HG03575 (cell line): ENCODE results near the gene IARS1.
A peak's percentile ranks its signal among the peaks of the same experiment; 100 is the strongest.

ENCODE experiments used
- ATAC-seq: cut with Tn5 transposase; IDR thresholded peaks from one replicate; pipeline ENCODE4 v1.9.1; 2021; ENCODE audit not compliant: unreplicated experiment, insufficient number of reproducible peaks, low FRiP score; ENCODE audit errors: extremely low read depth

IARS1 gene

DNA sequence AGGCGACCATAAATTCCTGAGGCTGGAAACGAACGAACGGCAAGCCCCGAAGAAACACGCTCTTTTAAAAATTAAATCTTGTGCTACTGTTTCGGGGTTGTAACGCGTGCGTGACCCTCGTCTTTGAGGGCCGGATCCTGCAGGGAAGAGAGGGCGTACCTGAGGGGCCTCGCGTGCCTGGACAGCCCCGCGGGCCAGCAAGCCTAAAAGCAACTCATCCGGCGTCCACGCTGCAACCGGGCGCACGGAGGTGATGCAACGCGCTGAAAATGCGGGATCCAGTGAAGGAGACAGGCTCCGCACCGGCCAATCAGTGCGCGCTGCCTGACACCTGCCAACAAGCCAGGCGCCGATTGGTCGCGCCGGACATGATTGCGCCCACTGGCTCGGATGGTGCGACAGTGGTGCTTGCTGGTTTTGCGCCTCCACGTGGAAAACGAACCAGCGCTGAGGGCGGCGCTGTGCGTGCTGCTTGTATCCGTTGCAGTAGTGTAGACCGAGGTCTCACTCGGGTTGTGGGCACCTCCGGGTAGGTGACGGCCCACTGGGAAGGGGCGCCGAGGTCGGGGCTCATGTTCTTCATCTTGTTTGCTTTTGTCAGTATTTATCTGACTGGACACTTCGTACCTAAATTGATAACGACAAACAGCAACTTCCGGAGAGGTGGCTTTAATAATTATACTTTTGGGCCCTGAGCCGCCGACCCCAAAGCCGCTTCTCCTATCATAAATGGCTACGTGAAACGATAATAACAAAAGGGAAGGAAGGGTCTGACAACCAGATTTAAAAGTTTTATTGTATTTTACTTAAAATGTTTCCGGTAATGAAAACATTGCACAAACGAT is at the start of gene IARS1:
Gene IARS1, minus strand, starts transcription at position 246 of the 845 bp plus-strand sequence. CDS start 4,278 bp downstream, outside the sequence.
- peak; percentile 81 for ATAC-seq

DNA sequence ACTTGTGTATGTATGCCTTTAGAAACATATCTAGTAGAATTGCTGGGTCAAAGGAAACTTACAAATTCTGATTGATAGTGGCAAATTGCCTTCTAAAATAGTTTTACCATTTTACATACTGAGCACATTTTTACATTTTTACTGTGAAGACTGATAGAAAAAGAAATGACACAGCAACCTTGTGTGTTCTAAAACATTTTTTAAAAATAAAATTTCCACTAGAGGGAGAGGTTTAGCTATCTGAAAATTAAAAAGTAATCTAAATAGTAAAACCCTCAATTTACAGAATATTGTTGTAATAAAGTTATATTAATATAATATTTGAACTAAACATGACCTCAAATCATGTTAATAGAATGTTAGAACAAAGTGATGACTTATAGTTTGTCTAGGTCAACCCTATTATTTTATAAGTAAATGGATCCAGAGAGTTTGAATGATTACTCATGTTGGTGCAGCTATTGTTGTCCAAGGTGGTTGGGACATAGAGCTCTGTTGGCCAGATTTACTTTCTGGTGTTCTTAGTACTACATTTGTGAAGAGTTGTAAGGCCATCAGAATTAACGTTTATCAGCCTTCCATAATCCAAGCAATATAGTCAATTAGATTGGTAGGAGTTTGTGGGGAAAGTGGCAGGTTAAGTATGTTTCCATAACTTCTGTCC is 49.5 kb upstream of the IARS1 start:
- no peak for ATAC-seq

- no peak for ATAC-seq
Measured at GRCh38 chr9:92341578-92341977, 48.1 kb upstream of the IARS1 start.

- no peak for ATAC-seq
Measured at GRCh38 chr9:92333282-92333634, 39.8 kb upstream of the IARS1 start.

- ATAC-seq, result no peak
Measured at GRCh38 chr9:92332577-92333281, 39.2 kb upstream of the IARS1 start.

GRCh38 chr9:92328225-92328624 is 34.7 kb upstream of the IARS1 start:
- ATAC-seq, result no peak

DNA sequence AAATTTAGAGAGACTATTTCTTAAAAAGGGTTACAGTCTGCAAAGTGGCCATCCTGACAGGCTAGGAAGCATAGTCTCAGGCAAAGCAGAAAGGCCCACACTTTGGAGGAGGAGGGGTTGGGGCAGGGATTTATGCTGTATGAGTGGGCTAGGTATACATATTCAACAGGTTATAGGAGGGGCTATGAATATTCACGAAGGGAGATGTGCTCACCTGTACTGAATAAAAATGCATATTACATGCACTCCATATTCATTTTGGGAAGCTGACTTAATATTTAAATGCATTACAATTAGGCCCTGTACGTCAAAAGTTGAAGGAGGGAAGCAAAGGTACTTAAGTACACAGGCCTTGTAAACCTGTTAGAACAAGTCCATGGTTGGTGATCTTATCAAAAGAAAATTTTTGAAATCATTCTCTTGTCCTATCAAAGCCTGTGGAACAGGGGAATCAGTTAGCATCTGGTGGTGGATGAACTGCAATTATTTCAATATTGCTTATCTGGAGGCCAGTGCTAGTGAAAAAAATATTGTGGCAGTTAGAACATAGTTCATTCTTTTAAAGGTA is 33.9 kb upstream of the IARS1 start:
- no peak for ATAC-seq

DNA sequence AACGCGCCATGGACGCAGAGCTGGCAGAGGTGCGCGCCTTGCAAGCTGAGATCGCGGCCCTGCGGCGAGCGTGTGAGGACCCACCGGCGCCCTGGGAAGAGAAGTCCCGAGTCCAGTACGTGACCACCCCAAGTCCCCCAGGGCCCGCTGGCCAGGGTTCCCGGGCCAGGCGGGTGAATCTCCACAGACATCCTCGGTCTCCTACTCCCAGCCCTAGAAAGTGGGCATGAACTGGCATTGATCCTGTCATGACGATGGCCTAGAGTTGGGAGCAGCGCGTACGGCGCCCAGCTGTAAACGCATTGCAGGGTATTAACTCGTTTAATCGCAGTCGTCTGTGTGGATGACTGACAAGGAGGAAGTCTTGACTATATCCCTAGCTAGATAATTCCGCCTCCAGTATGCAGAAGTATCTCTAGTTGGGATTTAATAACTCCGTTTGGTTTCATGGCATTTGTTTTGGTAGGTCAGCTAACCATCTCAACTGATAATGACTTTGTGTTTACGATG is 32.5 kb upstream of the IARS1 start:
- no peak for ATAC-seq

- peak; percentile 53 for ATAC-seq
Measured at GRCh38 chr9:92325269-92325990, 31.9 kb upstream of the IARS1 start, which contains the start of the genes CENPP and NOL8. Gene CENPP (plus strand): TSS chr9:92325953. Gene NOL8 (minus strand): TSS chr9:92325350. CDS start chr9:92324161, 1,189 bp downstream.

DNA sequence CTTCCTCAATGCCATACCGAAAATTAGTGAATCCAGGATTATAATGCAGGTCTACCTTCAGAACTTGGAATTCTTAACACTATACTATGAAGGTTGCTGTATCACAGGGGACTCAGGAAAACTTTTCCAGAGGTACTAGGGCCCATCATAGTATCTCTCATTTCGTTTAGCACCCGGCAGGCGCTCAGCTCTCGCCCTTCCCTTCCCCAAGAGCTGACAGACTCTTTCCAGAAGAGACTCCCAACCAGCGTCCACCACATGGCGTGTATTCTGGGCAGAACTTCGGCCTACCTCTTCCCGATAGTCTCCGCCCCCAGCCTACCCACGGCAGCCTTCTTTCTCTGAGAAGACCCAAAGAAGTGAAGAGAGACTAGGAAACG is 31.4 kb upstream of the IARS1 start:
- ATAC-seq, result no peak

DNA sequence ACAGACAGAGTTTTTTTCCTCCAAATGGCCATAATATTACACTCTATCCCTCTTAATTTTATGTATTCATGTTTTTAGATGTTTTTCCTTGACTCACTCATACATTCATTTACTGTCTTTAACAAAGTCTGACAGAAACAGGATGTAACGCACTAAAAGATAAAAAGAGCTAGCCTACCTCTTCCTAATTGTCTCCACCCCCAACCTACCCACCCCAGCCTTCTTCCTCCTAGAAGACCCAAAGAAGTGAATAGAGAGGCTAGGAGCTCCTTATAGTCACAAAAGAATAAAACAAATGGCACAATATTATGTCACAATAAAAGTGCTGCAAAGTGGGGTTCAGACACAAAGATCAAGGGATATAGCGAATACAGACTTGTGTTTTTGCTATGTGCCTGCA is 30.9 kb upstream of the IARS1 start:
- ATAC-seq, result no peak

DNA sequence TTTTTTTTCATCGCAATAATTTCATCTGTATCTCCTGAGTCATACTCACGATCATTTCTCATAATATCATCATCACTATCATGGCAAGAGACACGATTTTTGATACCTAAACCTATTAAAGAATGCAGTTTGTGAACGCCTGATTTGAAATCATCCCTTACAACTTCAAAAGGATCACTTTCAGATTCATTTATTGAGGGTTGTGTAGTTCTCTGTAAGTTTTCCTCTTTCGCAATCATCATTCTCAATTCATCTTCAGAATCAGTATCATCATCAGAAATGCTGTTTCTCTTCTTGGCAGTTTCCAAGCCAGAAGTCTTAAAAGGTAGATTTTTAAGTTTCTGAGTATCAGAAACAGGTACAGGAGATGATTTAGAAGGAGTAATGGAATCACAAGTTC is 22.0 kb upstream of the IARS1 start:
- no peak for ATAC-seq

DNA sequence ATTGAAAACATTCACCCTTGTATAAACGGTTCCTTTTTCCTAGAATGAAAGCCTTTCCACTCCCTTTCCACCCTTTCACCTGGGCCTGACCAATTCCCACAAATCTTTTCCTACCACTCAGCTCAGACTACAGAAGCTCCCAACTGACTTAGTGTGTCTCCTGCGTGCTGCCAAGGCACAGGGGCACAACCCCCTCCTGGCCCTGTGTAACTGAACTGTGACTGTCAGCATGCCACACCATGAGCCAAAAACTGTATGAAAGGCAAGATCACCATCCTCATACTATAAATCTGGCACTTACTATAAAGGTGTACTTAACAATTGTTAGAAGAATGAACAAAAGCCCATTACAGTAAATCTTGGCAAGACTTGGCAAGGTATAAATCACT is 20.1 kb upstream of the IARS1 start:
- no peak for ATAC-seq

- no peak for ATAC-seq
Measured at GRCh38 chr9:92312887-92313623, 19.6 kb upstream of the IARS1 start.

GRCh38 chr9:92310562-92310961 is 17.1 kb upstream of the IARS1 start:
- no peak for ATAC-seq

DNA sequence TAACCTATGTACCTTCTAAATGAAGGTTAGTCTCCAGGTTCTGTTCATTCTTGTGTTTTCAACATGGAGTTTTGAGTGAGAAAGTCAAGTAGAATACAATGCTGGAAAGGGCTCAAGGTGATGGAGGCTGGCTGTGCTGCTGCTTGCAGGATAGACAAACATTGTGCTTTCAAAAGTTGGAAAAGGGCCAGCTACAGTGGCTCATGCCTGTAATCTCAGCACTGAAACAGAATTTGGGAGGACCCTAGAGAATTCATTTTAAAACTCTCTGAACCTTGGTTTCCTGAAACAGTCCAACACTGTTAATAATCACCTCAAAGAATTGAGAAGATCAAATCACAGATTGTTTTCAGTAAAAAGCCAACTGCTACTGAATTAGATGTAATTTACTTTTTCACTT is 15.4 kb upstream of the IARS1 start:
- ATAC-seq, result no peak

GRCh38 chr9:92300936-92301335 is 7.4 kb upstream of the IARS1 start:
- no peak for ATAC-seq

GRCh38 chr9:92299116-92299515 is 5.6 kb upstream of the IARS1 start:
- ATAC-seq, result no peak
